HG03064 (cell line): ENCODE data around the gene TOM1L2.
"Not testable (repeated sequence)": the region's sequence is repeated elsewhere in the genome, so short reads cannot be mapped to it uniquely, and the experiment has no call there.

ENCODE experiments used
- ATAC-seq: cut with Tn5 transposase; IDR thresholded peaks from one replicate; pipeline ENCODE4 v1.9.1; 2021; ENCODE audit warnings: low read depth; ENCODE audit not compliant: unreplicated experiment

The TOM1L2 gene

DNA sequence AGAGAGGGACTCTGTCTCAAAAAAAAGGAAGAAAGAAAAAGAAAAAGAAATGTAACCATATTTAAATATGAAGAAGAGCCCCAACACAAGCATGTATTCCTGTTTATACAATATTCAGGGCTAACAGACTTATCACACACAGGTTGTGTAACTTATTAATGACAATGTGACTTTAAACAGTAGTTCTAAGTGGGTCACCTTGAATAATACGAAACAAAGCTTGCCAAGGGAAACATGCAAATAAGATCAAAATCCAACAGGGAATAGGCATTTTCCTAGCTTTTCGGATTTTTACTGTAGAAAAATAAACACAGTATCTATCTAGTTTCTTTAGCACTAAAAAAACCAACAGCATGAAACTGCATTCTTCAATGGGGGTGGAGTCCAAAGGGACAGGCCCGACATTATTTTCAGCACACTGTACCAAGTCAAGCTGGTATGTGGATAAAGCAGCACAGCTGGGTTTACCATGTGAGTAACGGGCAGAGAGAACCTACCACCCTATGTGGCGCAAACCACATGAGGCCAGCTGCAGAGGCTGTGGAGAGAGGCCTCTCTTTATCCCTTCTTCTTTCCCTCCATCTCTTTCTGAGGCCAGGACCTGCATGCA, 45.3 kb downstream of the TOM1L2 start:
- no peak for ATAC-seq

DNA sequence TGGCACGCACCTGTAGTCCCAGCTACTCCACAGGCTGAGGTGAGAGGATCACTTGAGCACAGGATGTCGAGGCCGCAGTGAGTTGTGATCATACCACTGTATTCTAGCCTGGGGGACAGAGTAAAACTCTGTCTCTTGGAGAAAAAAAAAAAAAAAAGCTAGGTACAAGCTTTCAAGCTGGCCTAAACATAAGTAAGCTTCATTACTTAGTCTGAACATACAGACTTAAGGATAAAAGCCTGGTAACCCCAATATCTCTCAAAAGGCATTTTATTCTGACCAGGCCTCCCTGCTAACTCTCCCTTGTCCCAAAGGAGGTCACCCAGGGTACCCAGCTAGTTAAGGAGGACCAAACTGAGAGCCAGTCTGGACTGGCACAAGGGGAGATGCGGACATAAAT, 46.2 kb downstream of the TOM1L2 start:
- ATAC-seq: no peak

DNA sequence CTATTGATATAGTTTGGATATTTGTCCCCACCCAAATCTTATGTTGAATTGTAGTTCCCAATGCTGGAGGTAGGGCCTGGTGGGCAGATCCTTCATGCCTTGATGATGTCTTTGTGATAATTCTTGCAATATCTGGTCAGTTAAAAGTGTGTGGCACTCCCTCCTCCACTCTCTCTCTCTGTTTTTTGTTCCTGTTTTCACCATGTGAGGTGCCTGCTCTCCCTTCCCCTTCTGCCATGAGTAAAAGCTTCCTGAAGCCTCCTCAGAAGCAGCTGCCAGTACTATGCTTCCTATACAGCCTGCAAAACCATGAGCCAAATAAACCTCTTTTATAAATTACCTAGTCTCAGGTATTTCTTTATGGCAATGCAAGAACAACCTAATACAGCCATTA, 47.3 kb downstream of the TOM1L2 start:
- ATAC-seq: no peak

DNA sequence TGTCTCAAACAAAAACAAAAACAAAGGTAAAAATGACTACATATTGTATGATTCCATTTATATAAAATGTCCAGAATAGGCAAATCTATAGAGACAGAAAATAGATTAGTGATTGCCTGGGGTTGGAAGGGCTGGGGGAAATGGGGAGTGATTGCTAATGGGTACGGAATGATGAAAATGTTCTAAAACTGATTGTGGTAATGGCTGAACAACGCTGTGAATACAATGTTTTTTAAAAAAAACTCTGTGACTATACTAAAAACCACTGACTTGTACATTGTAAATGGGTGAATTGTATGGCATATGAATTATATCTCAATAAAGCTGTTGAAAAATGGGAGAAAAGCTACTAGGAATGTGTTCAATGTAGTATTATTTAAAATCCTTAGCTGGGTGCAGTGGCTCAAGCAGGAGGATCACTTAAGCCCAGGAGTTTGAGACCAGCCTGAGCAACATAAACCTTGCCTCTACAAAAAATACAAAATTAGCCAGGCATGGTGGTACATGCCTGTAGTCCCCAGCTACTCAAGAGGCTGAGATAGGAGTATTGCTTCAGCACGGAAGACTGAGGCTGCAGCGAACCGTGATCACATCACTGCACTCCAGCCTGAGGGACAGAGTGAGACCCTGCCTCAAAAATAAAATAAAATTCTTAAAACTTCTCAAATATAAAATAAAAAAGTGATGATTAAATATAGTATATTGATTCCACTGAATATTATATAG, 47.9 kb downstream of the TOM1L2 start:
- ATAC-seq: no peak

DNA sequence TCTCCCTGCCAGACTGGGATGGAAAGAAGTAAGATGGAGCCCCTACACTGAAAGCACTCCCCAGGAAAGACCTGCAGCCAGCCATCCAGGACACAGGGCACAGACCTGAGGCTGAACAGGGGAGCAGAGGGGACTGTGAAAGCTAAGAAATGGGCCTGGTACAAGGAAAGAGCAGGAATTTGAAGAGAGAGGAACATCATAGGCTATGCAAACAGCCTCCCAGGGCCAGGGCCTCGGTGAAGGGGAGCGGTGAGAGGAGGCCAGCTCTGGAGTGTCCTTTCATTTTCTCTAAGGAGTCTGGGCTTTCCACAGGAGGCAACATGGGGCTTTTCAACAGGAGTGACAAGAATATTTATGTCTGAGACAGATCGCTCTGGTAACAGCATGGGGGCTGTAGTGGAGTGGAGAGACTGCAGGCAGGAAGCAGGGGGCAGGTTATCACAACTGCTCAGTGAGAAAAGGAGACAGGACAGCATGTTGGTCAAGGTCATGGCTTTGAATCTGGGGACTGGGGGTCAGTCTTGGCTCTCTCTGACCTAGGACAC, 50.1 kb downstream of the TOM1L2 start:
- no peak for ATAC-seq

DNA sequence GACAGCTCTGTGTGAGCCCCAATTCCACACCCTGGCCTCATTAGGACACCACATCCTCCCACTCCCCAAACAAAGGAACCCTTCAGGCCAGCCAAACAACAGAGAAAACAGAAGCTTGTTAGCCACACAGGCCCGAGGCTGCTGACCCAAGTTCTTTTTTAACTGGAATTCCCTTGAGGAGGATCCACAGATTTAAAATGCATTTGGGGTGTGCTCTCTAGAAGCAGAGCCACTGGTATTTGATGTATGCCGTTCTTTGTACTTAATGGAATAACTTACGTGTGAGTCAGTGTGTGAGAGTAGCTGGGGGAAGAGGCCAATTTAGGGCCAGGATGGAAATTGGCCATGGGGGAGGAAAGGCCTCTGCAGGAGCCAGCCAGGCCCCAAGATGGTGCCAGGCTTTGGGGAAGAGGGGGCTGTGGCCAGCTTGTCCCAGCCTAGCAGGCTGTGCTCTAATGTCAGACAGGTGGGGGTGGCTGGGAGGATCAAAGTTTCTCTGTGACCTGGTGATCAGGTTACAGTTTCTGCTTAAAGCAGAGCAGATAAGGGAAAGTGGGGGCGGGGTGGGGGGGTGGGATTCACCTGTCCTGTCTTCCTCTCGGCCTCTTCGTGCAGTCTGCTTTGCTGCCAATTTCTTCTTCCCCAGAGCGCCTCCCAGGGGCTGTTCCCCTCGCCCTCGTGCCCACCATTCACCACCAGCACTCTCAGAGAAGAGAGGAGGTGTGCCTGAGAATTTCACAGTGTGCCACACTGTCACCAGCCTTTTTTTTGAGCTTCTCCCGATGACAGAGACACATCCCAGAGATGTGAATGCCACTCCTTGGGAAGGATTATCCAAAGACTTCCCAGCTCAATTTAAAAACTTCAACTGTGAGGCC, 50.8 kb downstream of the TOM1L2 start:
- no peak for ATAC-seq

DNA sequence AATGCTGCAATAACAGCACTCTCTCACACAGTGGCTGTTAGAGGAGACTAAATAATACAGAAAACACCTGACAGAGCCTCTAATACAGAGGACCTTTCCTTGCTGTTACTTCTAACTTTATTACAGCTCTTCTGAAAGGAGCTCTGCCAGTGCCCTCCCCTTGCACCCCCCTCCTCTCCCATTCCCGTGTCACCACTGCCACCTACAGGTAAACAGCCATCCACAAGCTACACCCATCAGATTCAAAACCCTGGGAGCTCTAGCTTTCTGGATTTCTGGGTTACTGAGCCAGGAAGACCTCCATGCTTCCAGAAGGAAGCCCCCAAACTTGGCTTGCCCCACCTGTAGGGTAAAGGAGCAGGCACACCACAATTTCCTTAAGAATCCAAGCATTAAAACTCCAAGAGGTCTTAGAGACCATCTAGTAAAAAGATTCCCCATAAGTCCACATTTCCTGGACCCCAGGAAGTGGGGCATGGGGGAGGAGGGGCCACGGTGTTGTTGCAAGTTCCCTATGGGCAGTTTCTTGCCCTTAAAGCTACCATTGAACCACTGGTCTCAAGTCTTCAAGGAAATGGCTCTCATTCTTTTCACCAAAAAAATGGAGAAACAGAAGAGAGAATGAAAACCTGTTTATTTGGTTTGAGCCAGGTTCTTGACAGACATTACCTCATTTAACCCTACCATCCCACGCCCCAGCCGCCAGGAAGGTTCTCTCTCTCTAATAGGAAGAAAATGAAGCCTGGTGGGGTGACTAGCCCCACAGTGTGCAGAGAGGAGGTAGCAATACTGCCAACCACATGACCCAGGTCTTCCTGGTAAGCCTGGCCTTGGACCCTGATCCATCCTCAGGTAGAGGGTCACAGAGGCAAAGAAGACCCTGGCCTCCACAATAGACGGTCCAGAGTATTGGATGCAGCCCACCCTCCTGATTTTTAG, 52.8 kb downstream of the TOM1L2 start:
- ATAC-seq: no peak

DNA sequence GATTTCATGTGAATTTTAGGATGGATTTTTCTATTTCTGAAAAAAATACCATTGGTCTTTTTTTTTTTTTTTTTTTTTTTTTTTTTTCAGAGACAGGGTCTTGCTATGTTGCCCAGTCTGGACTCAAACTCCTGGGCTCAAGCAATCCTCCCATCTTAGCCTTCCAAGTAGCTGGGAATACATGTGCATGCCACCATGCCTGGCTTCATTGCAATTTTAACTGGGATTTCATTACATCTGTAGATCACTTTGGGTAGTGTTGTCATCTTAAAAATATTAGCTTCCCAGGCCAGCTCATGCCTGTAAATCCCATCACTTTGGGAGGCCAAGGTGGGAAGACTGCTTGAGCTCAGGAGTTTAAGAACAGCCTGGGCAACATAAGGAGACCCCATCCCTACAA, 54.8 kb downstream of the TOM1L2 start:
- ATAC-seq: no peak

DNA sequence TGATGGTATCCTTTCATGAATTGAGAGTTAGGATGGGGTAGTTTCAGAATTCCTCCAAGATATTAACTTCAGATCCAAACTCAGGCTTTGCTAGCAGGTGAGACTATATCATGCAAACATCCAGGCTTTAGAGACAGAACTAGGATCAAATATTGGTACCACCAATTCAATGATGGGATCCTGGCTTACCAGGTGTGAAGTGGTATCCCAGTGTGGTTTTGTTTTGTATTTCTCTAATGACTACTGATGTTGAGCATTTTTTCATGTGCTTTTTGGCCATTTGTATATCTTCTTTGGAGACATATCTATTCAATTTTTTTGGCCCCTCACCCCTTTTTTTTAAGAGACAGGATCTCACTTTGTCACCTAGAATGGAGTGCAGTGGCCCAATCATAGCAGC, 57.0 kb downstream of the TOM1L2 start:
- ATAC-seq: no peak

DNA sequence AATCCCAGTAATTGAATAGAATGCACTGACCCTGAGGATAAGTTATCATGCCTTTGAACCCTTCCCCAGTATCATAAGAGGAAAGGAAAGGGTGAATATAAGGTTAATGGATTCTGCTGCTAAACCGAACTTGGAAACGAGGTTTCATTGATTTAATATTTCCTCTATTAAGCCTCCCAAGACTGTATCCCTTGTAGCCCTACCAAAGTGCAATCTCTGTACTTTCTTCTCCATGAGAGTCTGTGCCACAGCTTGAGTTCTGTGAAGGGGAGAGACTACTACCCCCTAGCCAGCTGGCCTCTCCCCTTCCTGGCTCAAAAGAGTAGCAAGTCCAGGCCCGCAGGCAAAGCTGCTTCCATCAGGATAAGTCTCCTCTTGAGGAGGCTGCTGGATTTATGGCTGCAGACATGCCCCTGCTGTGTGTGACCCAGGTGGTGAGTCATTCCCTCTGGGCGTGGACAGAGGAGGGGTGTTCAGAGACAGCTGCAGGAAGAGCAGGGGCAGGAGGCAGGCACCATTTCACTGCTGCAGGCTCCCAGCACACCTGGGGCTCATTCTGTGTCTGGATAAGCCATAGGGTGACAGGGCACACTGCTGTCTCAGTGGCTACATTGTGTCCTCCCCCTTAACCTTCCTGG, 58.4 kb downstream of the TOM1L2 start:
- ATAC-seq: no peak

DNA sequence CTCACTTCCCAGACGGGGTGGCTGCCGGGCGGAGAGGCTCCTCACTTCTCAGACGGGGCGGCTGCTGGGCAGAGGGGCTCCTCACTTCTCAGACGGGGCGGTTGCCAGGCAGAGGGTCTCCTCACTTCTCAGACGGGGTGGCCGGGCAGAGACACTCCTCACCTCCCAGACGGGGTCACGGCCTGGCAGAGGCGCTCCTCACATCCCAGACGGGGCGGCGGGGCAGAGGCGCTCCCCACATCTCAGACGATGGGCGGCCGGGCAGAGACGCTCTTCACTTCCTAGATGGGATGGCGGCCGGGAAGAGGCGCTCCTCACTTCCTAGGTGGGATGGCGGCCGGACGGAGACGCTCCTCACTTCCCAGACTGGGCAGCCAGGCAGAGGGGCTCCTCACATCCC, 59.9 kb downstream of the TOM1L2 start:
- not testable (repeated sequence) for ATAC-seq

DNA sequence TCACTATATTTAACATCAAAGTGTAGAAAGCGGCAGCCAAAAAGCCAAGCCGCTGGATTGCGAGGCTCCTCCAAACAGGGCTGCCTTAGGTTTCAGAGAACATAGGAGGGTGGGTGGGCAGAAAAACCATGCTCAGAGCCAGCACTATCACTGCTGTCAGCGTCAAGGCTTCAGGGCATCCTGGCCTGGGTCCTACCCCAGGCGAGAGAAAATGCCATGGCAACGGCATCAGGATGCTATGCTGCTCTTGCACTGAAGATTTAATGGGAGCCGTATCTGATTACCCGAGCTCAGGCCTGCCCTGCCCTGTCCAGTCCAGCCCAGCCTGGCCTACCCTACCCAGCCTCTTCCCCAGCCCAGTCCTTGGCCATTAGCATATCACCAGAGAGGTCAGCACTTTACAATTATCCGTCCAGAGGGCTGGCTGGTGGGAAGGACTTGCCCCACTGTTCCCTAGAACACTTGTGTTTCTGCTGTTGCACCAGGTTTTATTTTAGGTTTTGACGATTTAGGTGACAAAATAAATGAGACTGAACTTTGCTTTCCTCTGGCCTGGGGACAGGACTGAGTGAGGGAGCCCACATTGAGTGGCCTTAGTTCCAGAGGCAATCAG, 61.1 kb downstream of the TOM1L2 start:
- no peak for ATAC-seq

DNA sequence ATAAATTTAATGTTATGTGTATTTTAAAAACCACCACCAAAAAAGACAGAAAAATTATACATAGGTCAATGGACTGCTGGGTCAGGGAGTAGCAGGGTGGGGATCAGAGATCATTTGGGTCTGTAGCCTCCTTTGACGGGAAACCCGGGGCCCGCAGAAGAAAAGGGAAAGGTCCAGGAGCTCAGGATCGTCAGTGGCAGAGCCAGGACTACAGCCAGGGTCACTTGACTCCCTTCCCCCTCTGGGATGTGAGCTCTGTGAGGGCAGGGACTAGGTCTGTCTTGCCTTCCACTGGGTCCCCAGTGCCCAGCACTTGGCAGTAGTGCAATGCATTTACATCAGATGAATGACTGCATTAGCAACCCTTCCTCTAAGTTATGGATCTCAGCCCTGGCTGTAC, 62.1 kb downstream of the TOM1L2 start:
- no peak for ATAC-seq

DNA sequence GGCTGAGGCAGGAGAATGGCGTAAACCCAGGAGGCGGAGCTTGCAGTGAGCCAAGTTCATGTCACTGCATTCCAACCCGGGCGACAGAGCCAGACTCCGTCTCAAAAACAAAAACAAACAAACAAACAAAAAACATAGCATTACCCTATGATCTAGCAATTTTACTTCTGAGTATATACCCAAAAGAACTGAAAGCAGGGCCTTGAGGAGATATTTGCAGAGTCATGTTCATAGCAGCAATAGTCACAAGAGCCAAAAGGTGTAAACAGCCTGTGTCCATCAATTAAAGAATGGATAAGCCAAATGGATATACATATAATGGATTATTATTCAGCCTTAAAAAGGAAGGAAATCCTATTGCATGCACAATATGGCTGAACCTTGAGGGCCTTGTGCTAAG, 63.1 kb downstream of the TOM1L2 start:
- ATAC-seq: no peak

DNA sequence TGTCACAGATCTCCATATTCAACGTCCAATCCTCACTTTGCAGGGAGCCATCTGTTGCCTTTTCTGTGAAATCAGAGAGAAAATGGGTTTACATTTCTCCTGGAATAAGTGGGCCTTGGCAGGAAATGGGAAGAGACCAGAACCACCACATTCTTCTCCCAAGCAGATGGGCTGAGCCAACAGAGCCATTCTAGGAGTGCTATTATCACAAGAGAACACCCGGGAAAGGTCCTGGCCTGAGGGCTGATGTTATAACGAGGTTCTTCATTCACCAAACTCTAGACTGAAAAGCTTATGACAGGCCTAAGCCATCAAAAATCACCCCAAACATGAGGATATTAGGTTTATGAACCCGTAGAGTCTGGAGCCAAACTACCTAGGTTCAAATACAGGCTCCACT, 64.7 kb downstream of the TOM1L2 start:
- no peak for ATAC-seq

DNA sequence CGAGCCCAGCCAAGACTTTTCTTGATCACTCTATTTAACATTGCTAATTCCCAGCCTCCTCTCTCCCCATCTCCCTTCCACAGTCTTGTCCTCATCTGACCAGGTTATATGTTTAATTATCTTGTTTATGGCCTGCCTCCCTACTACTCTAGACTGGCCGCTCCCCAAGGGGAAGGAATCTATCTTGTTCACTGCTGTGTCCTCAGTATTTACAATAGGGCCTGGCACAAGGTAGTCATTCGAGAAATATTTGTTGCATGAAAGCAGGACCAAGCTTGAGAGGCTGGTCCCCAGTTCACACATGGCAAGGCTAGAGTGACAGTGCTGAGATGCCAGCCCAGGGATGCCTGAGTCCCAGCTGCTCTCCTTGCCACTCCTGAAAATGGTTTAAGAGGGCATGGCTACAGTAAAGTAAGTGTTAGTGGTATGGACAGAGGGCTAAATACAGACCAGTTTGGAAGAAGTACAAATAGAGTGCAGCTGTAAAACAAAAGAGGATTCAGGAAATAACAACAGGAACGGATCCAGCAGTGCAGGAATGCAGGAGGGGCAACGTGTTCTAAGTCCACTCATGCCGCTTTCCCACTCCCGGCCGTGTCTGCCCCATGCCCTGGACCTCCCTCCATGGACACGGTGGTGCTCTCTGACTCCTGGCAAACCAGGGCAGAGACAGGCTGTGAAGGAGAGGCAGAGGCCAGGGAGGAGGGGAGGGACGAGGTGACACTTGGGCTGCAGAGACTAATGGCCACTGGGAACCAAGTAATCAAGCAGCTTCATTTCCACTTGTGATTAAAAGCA, 65.6 kb downstream of the TOM1L2 start:
- no peak for ATAC-seq

DNA sequence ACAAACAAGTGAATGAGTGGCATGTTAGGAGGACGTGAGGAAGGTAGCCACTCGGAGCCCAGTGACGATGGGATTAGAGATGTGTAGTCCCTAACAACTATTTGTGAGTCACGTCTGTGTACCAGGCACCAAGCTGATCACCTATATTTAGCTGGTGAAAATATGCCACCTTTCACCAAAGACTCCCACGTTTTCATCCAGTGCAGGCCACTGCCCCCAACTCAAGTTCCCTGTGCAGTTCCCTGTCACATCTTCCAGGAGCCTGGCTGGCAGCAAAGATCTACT, 67.2 kb downstream of the TOM1L2 start:
- no peak for ATAC-seq

DNA sequence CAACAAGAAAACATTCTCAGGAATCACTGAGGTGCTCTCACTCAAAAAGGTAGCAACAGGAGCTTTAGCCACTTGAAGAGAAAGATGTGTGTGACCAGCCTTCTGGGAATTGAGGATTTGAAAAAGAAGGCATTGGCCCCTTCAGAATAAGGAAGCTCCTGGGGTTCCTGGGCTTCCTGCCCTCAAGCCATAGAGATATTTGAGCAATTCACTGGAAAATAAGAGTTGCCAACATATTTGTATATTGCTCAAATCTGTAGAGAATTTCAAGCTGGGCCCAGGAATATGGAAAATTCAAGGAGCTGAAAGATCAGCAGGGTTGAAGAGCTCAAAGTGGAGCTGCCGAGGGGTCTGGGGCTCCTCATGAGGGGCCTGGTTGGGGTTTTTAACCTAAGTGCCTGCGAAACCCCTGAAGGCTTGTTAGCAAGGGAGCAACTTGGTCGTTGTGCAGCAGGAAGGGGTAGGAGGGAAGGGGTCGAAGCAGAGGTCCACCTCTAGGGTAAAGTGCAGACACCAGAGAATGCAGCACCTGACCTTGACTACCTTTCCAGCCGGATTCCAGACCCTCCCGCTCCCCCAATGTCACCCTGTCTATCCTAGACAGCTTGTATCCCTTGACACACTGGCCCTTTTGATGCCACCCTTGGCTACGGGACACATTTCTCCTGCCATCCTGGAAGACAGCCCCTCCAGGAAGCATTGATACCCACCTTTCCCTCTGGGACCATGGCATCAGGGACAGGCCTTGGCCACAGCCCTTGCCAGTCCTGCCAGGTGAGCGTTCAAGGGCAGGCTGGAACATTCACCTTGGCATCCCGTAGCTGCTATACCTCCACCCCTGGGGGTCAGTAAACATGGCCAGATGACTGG, 67.8 kb downstream of the TOM1L2 start:
- no peak for ATAC-seq
